Adipose tissue (tissue), 3 donors: Measurements from ENCODE around the gene CKS1B. TPM values are rescaled to one million over a fixed set of nuclear protein-coding genes. Genes with fewer than 3 reads are reported as not detected.

Source experiments
- H3K27ac ChIP-seq: one replicate; pipeline ENCODE4 v1.5.1; 2013; ENCODE audit warnings: low read depth, low read length
- WGBS, 3 donors: extraction: QIAGEN DNeasy Blood & Tissue Kit; methylation state at CpG; one replicate each; pipeline ENCODE4 v1.1.7; 2013; 5-methylcytosine and 5-hydroxymethylcytosine counted together
- polyA plus RNA-seq, 3 donors: library from polyadenylated mRNA; stranded (reverse); fragments of 200-250 nt; gene quantifications; one replicate each; pipeline ENCODE4 v1.2.3, GENCODE V29; 2013
- donor health status: healthy with polysubstance abuse.
- donor health status: Bipolar disorder and iron deficiency.
- donor health status: healthy.

The CKS1B gene
- polyA plus RNA-seq, 3 donors, result 23.6 to 88.9 (median 76.3) TPM

- no peak overlapping the region for H3K27ac ChIP-seq
- 23 to 39% (median 26%) methylated on average over 10 of the region's 10 CpGs for WGBS, 3 donors
Observed at GRCh38 chr1:154960446-154961136, 13.9 kb upstream of the CKS1B start.

- peak within 1 kb of the TSS; percentile 79 for H3K27ac ChIP-seq
- 0 to 1% (median 0%) methylated on average over 76 to 93 of the region's 93 CpGs for WGBS, 3 donors
Observed at GRCh38 chr1:154961207-154962155, 13.0 kb upstream of the CKS1B start, which contains the start of gene PYGO2. Gene PYGO2, minus strand, starts transcription at chr1:154961782. Its CDS starts 206 bp downstream, at chr1:154961576.

GRCh38 chr1:154962156-154962749 lies 12.2 kb upstream of the CKS1B start:
- WGBS, 3 donors, result 3 to 5% (median 4%) methylated on average over 25 of the region's 25 CpGs
- no peak overlapping the region for H3K27ac ChIP-seq

GRCh38 chr1:154962795-154963330 lies 11.6 kb upstream of the CKS1B start:
- no peak overlapping the region for H3K27ac ChIP-seq
- WGBS, 3 donors, result 69 to 74% (median 72%) methylated on average over 6 of the region's 6 CpGs

- WGBS, 3 donors, result 71 to 84% (median 76%) methylated on average over 8 of the region's 8 CpGs
- no peak overlapping the region for H3K27ac ChIP-seq
Observed at GRCh38 chr1:154963643-154964042, 10.8 kb upstream of the CKS1B start.

- H3K27ac ChIP-seq, result no peak overlapping the region
- WGBS, 3 donors, result 72 to 85% (median 82%) methylated on average over 6 of the region's 6 CpGs
Observed at GRCh38 chr1:154964359-154964758, 10.1 kb upstream of the CKS1B start.

GRCh38 chr1:154966111-154966510 lies 8.4 kb upstream of the CKS1B start:
- 79 to 90% (median 88%) methylated on average over 7 of the region's 7 CpGs for WGBS, 3 donors
- no peak overlapping the region for H3K27ac ChIP-seq

- WGBS, 3 donors, result 67 to 84% (median 80%) methylated on average over 5 of the region's 5 CpGs
Observed at GRCh38 chr1:154967331-154967950, 7.0 kb upstream of the CKS1B start.

GRCh38 chr1:154968731-154969130 lies 5.8 kb upstream of the CKS1B start:
- no peak overlapping the region for H3K27ac ChIP-seq
- WGBS, 3 donors, result 73 to 87% (median 79%) methylated on average over 2 to 3 of the region's 3 CpGs

More at GRCh38 chr1:154967331-154967950, 7.0 kb upstream of the CKS1B start:
- no peak overlapping the region for H3K27ac ChIP-seq

GRCh38 chr1:154969246-154969645 lies 5.2 kb upstream of the CKS1B start:
- H3K27ac ChIP-seq, result no peak overlapping the region
- WGBS, 3 donors, result 54 to 66% (median 54%) methylated on average over 5 of the region's 5 CpGs

GRCh38 chr1:154969860-154970452 lies 4.5 kb upstream of the CKS1B start:
- 21 to 49% (median 33%) methylated on average over 19 to 22 of the region's 22 CpGs for WGBS, 3 donors
- H3K27ac ChIP-seq, result peak overlapping the region; percentile 73

GRCh38 chr1:154970631-154971340 lies 3.7 kb upstream of the CKS1B start, which contains the start of gene SHC1:
Gene SHC1, minus strand, starts transcription at chr1:154970747. Its CDS starts 221 bp downstream, at chr1:154970526.
- peak within 1 kb of the TSS; percentile 73 for H3K27ac ChIP-seq
- WGBS, 3 donors, result 11 to 30% (median 12%) methylated on average over 15 of the region's 15 CpGs

GRCh38 chr1:154971341-154971998 lies 3.0 kb upstream of the CKS1B start:
- H3K27ac ChIP-seq, result peak overlapping the region; percentile 51
- WGBS, 3 donors, result 32 to 47% (median 39%) methylated on average over 10 of the region's 10 CpGs

- H3K27ac ChIP-seq, result peak overlapping the region; percentile 61
- 42 to 68% (median 61%) methylated on average over 3 of the region's 3 CpGs for WGBS, 3 donors
Observed at GRCh38 chr1:154972213-154972516, 2.3 kb upstream of the CKS1B start.

GRCh38 chr1:154972517-154973343 lies 1.8 kb upstream of the CKS1B start:
- WGBS, 3 donors, result 16 to 37% (median 27%) methylated on average over 18 of the region's 18 CpGs
- peak overlapping the region; percentile 64 for H3K27ac ChIP-seq
